ENCODE data around the gene CDK8. TPM values are rescaled to one million over a fixed set of nuclear protein-coding genes. Genes with fewer than 3 reads are reported as not detected.

Gene CDK8
- total RNA-seq, 3 donors from 2014 or later (not counting 1 experiment from before 2014, with no cell fraction given): 10.0 to 13.1 (median 10.9) TPM

DNA sequence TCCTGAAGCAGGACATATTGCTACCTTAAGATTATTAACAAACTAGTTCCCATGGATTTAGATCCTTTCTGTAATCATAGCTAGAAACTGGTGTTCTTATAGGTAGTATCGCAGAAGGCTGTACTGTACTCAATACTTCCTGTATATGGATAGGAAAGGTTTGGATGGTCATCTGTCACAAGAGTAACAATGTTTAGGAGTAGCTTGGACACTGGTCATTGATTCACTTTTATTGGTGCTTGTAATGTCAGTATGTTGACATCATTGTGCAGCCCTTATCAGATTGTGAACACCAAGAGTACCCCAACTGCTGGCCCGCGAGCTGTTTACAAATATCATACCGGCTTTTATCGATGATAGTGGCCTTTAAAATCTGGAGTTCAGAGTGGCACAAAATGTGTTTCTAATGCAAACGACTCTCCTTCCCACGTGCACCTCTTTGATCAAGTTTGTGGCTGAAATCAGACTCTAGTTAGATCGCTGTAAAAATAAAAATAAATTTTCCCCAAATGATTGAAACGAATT, 605 bp upstream of the CDK8 start:
- no peaks in the 10 kb centered on the region for H3K36me3 ChIP-seq (ENCODE audit: control insufficient read depth, insufficient read depth, low read length)
- peak overlapping the region; percentile 66 for H3K27ac ChIP-seq (ENCODE audit: low read length)
- H3K27me3 Mint-ChIP-seq (ENCODE audit: low read depth in 2 of 2): no peaks in the 10 kb centered on the region
- no peaks in the 10 kb centered on the region for H3K36me3 Mint-ChIP-seq
- no peaks in the 10 kb centered on the region for H3K9me3 Mint-ChIP-seq
- ATAC-seq: no peak
- intact Hi-C loops (cut with micrococcal nuclease): loop anchor here (1.0 to 5.0 kb wide), 2 partner anchors 67 to 951 kb away; partner anchors contain the start of gene NUP58
- H3K27me3 ChIP-seq (ENCODE audit: control insufficient read depth, insufficient read depth, low read length): peaks cover 2% of the 10 kb centered on the region
- H3K4me1 Mint-ChIP-seq: peaks cover 28 to 29% of the 10 kb centered on the region in 2 donors
- WGBS (ENCODE audit: insufficient coverage): 48% methylated on average over 9 of the region's 9 CpGs
- peak overlapping the region; percentile 59 for H3K4me3 ChIP-seq (ENCODE audit: low read length)
- peak overlapping the region; percentile 84 to 94 for H3K27ac Mint-ChIP-seq
- H3K9me3 ChIP-seq (ENCODE audit: control insufficient read depth, insufficient read depth, low read length): no peaks in the 10 kb centered on the region
- peak overlapping the region; percentile 87 for H3K4me3 Mint-ChIP-seq
- peaks cover 10% of the 10 kb centered on the region for H3K4me1 ChIP-seq (ENCODE audit: control insufficient read depth, insufficient read depth, low read length)
- DNase-seq: no peak
- TF ChIP-seq, protein P1, sequence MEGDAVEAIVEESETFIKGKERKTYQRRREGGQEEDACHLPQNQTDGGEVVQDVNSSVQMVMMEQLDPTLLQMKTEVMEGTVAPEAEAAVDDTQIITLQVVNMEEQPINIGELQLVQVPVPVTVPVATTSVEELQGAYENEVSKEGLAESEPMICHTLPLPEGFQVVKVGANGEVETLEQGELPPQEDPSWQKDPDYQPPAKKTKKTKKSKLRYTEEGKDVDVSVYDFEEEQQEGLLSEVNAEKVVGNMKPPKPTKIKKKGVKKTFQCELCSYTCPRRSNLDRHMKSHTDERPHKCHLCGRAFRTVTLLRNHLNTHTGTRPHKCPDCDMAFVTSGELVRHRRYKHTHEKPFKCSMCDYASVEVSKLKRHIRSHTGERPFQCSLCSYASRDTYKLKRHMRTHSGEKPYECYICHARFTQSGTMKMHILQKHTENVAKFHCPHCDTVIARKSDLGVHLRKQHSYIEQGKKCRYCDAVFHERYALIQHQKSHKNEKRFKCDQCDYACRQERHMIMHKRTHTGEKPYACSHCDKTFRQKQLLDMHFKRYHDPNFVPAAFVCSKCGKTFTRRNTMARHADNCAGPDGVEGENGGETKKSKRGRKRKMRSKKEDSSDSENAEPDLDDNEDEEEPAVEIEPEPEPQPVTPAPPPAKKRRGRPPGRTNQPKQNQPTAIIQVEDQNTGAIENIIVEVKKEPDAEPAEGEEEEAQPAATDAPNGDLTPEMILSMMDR (IDR thresholded peaks at IDR 0.05): no peak

DNA sequence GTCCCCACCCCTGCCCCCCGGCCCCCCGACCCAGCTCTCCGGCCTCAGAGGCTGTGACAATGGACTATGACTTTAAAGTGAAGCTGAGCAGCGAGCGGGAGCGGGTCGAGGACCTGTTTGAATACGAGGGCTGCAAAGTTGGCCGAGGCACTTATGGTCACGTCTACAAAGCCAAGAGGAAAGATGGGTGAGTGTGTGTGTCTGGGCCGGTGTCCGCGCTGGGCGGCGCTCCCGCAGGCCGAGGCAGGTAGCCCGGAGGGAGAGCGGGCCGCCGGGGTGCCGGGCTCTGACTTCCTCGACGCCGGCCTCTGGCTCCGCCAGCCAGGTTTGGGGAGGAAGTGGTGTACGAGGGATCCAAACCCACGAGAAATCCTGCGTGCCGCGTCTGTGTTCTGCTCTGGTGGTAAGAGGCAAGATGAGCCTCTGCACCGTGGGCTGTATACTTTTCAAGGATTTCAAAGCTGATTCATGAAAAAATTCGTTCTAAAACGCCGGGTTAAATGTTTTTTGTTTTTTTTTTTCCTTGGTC, 718 bp downstream of the CDK8 start:
- Mint-ChIP-seq H3K27me3 (ENCODE audit: low read depth in 2 of 2) (no peaks in the 10 kb centered on the region), H3K4me1 (peaks cover 28 to 32% of the 10 kb centered on the region in 2 donors), H3K4me3 (peak overlapping the region; percentile 87), H3K27ac (peak overlapping the region; percentile 78 to 94), H3K36me3 (no peaks in the 10 kb centered on the region), H3K9me3 (no peaks in the 10 kb centered on the region)
- ATAC-seq (peak; percentile 30 to 51 (median 30)), DNase-seq (peak; percentile 49 to 80)
- peak overlapping the region; percentile 59 for H3K4me3 ChIP-seq (ENCODE audit: low read length)
- H3K27me3 ChIP-seq (ENCODE audit: control insufficient read depth, insufficient read depth, low read length): no peaks in the 10 kb centered on the region
- peaks cover 10% of the 10 kb centered on the region for H3K4me1 ChIP-seq (ENCODE audit: control insufficient read depth, insufficient read depth, low read length)
- H3K36me3 ChIP-seq (ENCODE audit: control insufficient read depth, insufficient read depth, low read length): no peaks in the 10 kb centered on the region
- no peaks in the 10 kb centered on the region for H3K9me3 ChIP-seq (ENCODE audit: control insufficient read depth, insufficient read depth, low read length)
- TF ChIP-seq, protein P1 (IDR thresholded peaks at IDR 0.05): no peak
- under 1% methylated on average over 35 of the region's 35 CpGs for WGBS (ENCODE audit: insufficient coverage)
- peak overlapping the region; percentile 66 for H3K27ac ChIP-seq (ENCODE audit: low read length)
- intact Hi-C loops (cut with micrococcal nuclease): loop anchor here (1.0 to 5.0 kb wide), 2 partner anchors 33 to 952 kb away; partner anchors contain the start of gene NUP58

DNA sequence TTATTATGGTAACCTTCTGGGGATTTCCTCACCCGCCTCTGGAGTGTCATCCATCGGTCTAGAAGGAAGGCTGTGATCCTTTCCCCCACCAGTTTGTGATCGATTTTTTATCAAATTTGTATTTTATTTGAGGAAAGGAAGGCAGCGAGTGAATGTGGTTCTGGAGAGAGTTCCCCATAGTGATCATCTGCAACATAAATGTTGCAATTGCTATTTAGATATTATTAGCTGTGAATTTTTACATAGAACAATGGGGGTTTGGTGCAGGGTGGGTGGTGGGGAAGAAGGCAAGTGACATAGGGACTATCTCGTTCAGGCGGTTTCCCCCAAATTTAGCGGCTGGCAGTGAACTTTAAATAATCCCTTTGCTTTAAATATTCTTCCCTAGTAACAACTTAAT, 1.2 kb downstream of the CDK8 start:
- H3K27ac Mint-ChIP-seq: peak overlapping the region; percentile 78 to 94
- Histone ChIP-seq H3K36me3 (ENCODE audit: control insufficient read depth, insufficient read depth, low read length) (no peaks in the 10 kb centered on the region), H3K4me3 (ENCODE audit: low read length) (peak overlapping the region; percentile 59), H3K9me3 (ENCODE audit: control insufficient read depth, insufficient read depth, low read length) (no peaks in the 10 kb centered on the region), H3K27me3 (ENCODE audit: control insufficient read depth, insufficient read depth, low read length) (no peaks in the 10 kb centered on the region), H3K4me1 (ENCODE audit: control insufficient read depth, insufficient read depth, low read length) (peaks cover 10% of the 10 kb centered on the region), H3K27ac (ENCODE audit: low read length) (peak overlapping the region; percentile 66)
- ATAC-seq (no peak), DNase-seq (no peak)
- TF ChIP-seq, protein P1 (IDR thresholded peaks at IDR 0.05): no peak
- H3K36me3 Mint-ChIP-seq: no peaks in the 10 kb centered on the region
- H3K4me3 Mint-ChIP-seq: peak overlapping the region; percentile 87
- intact Hi-C loops (cut with micrococcal nuclease): no loop called here
- no peaks in the 10 kb centered on the region for H3K27me3 Mint-ChIP-seq (ENCODE audit: low read depth in 2 of 2)
- no peaks in the 10 kb centered on the region for H3K9me3 Mint-ChIP-seq
- H3K4me1 Mint-ChIP-seq: peaks cover 28 to 37% of the 10 kb centered on the region in 2 donors
- 3% methylated on average over 7 of the region's 7 CpGs for WGBS (ENCODE audit: insufficient coverage)
